ENCODE data around the gene NCOR2. TPM values are rescaled to one million over a fixed set of nuclear protein-coding genes. Genes with fewer than 3 reads are reported as not detected.

NCOR2 gene
- total RNA-seq, 1 donor = 45.2 TPM

DNA sequence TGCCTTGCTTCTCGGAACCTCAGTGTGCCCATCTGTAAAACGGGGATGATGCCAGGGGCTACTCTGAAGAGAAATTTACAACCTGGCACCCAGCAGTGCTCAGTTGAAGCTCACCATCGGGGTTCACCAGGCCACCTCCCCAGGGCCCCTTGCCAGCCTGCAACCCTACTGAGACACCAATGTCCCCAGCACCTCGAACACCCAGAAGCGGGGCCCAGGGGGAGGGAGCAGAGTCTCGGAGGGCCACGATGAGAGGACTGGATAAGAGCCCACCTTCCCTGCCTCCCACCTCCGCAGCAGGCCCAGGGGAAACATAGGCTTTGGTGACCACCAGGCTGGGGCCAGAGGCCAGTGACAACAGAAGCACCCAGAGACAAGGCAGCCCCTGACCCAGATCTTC lies 22.4 kb downstream of the NCOR2 start:
- no peaks in the 10 kb centered on the region for H3K9me3 ChIP-seq (ENCODE audit: low read depth, low read length)
- no peak for TF ChIP-seq CTCF (IDR thresholded peaks at IDR 0.05; ENCODE audit: extremely low read depth, low read depth, low read length)
- peaks cover 84% of the 10 kb centered on the region for H3K79me2 ChIP-seq (ENCODE audit: insufficient read depth, low read length)
- DNase-seq (ENCODE audit: insufficient read length, low spot score, missing footprints) = peak; percentile 78
- H3K27me3 ChIP-seq (ENCODE audit: insufficient read depth, low read length) = no peaks in the 10 kb centered on the region
- H3K36me3 ChIP-seq (ENCODE audit: insufficient read depth, low read length) = no peaks in the 10 kb centered on the region
- H2AFZ ChIP-seq (ENCODE audit: low read length) = no peak overlapping the region
- peak overlapping the region; percentile 93 for H3K27ac ChIP-seq (ENCODE audit: low read depth, low read length)
- H3K4me2 ChIP-seq (ENCODE audit: insufficient read depth, low read length) = peak overlapping the region; percentile 86
- peaks cover 35% of the 10 kb centered on the region for H3K4me1 ChIP-seq (ENCODE audit: insufficient read depth, low read length)
- peaks cover 64% of the 10 kb centered on the region for H4K20me1 ChIP-seq (ENCODE audit: insufficient read depth, low read length)
- peak overlapping the region; percentile 25 for H3K4me3 ChIP-seq (ENCODE audit: insufficient read depth, low read length)

DNA sequence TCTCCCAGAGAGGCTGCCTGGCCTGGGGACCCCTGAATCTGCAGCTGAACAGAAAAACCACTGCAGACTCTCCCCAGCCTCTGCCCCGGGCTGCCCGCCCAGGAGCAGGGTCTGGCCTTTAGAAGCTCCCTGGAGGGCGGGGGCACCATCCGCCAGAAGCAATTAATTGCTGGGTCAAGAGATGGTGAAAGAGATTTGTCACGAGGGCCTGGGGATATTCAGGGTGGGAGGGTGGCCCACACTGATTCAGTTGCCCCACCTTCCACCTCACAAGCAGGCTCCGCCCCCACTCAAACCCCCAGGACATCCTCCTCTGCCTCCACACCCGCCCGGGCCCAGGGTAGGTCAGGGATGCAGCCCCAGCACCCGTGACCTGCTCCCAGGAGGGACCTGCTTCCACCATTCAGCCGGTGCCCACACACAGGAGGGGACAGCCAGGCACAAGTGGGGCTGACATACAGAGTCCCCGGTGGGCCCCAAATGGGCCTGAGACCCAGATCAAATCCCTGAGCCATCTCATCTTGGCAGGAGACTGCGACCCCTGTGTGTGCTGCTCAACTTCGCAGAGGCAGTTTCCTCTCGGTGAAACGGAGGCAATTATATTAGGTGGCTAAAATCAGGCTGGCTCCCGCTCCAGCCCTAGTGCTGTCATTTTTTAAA lies 23.0 kb downstream of the NCOR2 start:
- peak overlapping the region; percentile 93 for H3K27ac ChIP-seq (ENCODE audit: low read depth, low read length)
- no peak overlapping the region for H2AFZ ChIP-seq (ENCODE audit: low read length)
- no peak overlapping the region for H3K4me3 ChIP-seq (ENCODE audit: insufficient read depth, low read length)
- no peak for DNase-seq (ENCODE audit: insufficient read length, low spot score, missing footprints)
- H3K4me1 ChIP-seq (ENCODE audit: insufficient read depth, low read length) = peaks cover 30% of the 10 kb centered on the region
- peaks cover 64% of the 10 kb centered on the region for H4K20me1 ChIP-seq (ENCODE audit: insufficient read depth, low read length)
- no peaks in the 10 kb centered on the region for H3K36me3 ChIP-seq (ENCODE audit: insufficient read depth, low read length)
- H3K79me2 ChIP-seq (ENCODE audit: insufficient read depth, low read length) = peaks cover 84% of the 10 kb centered on the region
- no peak for TF ChIP-seq CTCF (IDR thresholded peaks at IDR 0.05; ENCODE audit: extremely low read depth, low read depth, low read length)
- no peaks in the 10 kb centered on the region for H3K27me3 ChIP-seq (ENCODE audit: insufficient read depth, low read length)
- no peaks in the 10 kb centered on the region for H3K9me3 ChIP-seq (ENCODE audit: low read depth, low read length)
- no peak overlapping the region for H3K4me2 ChIP-seq (ENCODE audit: insufficient read depth, low read length)

DNA sequence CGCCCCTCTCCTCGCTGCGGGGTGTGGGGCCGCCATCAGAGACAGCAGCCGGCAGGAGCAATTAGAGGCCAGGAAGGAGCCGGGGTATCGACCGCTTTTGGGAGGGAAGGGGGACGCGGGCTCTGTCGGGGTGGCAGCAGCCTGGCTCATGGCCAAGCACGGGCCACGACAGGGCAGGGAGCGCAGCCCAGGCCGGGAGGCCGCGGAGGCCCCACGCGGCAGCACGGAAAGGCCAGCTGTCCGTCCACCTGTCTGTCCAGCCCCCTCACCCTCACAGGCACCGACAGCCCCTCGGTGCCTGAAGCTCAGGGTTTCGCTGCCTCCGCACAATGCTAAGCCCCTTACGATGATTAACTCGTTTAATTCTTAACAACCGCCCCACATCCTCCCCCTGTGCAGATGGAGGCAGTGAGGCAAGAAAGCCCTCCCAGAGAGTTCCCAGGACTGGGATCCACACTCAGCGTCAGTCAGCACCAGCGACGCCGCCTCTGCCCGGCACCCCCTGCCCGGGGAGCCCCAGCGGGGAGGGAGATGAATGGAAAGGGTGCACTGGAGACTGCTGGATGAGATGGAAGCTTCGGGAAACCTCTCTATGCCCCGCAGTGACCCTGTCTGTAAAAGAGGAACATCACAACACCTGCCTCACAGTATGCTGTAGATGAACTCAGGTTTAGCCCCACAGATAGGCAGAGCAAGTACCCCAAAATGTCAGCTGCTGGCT lies 23.7 kb downstream of the NCOR2 start:
- DNase-seq (ENCODE audit: insufficient read length, low spot score, missing footprints) = no peak
- Histone ChIP-seq H3K9me3 (ENCODE audit: low read depth, low read length) (no peaks in the 10 kb centered on the region), H3K27me3 (ENCODE audit: insufficient read depth, low read length) (no peaks in the 10 kb centered on the region), H3K4me1 (ENCODE audit: insufficient read depth, low read length) (peaks cover 25% of the 10 kb centered on the region), H3K79me2 (ENCODE audit: insufficient read depth, low read length) (peaks cover 84% of the 10 kb centered on the region), H3K36me3 (ENCODE audit: insufficient read depth, low read length) (no peaks in the 10 kb centered on the region), H3K4me2 (ENCODE audit: insufficient read depth, low read length) (no peak overlapping the region), H4K20me1 (ENCODE audit: insufficient read depth, low read length) (peaks cover 63% of the 10 kb centered on the region), H3K4me3 (ENCODE audit: insufficient read depth, low read length) (no peak overlapping the region), H3K27ac (ENCODE audit: low read depth, low read length) (no peak overlapping the region), H2AFZ (ENCODE audit: low read length) (no peak overlapping the region)
- TF ChIP-seq CTCF (IDR thresholded peaks at IDR 0.05; ENCODE audit: extremely low read depth, low read depth, low read length) = no peak

- H3K79me2 ChIP-seq (ENCODE audit: insufficient read depth, low read length) = peaks cover 84% of the 10 kb centered on the region
- peak; percentile 84 for DNase-seq (ENCODE audit: insufficient read length, low spot score, missing footprints)
- peaks cover 27% of the 10 kb centered on the region for H3K4me1 ChIP-seq (ENCODE audit: insufficient read depth, low read length)
- TF ChIP-seq CTCF (IDR thresholded peaks at IDR 0.05; ENCODE audit: extremely low read depth, low read depth, low read length) = no peak
- H4K20me1 ChIP-seq (ENCODE audit: insufficient read depth, low read length) = peaks cover 63% of the 10 kb centered on the region
- no peaks in the 10 kb centered on the region for H3K27me3 ChIP-seq (ENCODE audit: insufficient read depth, low read length)
- H3K36me3 ChIP-seq (ENCODE audit: insufficient read depth, low read length) = no peaks in the 10 kb centered on the region
- H3K27ac ChIP-seq (ENCODE audit: low read depth, low read length) = no peak overlapping the region
- H3K4me3 ChIP-seq (ENCODE audit: insufficient read depth, low read length) = no peak overlapping the region
- H3K4me2 ChIP-seq (ENCODE audit: insufficient read depth, low read length) = no peak overlapping the region
- no peak overlapping the region for H2AFZ ChIP-seq (ENCODE audit: low read length)
- no peaks in the 10 kb centered on the region for H3K9me3 ChIP-seq (ENCODE audit: low read depth, low read length)
Observed at GRCh38 chr12:124543052-124543589, 24.3 kb downstream of the NCOR2 start.

Data from osteoblast (primary cell).